Embryonic facial prominence (tissue), 1 donor: ENCODE data around the gene SERPINE2.
"Not testable (repeated sequence)": the region's sequence is repeated elsewhere in the genome, so short reads cannot be mapped to it uniquely, and the experiment has no call there.

Source experiments
- DNase-seq: peaks from one replicate; pipeline ENCODE4 v3.0.0-alpha.2; 2016; ENCODE audit errors: extremely low spot score

SERPINE2 gene

DNA sequence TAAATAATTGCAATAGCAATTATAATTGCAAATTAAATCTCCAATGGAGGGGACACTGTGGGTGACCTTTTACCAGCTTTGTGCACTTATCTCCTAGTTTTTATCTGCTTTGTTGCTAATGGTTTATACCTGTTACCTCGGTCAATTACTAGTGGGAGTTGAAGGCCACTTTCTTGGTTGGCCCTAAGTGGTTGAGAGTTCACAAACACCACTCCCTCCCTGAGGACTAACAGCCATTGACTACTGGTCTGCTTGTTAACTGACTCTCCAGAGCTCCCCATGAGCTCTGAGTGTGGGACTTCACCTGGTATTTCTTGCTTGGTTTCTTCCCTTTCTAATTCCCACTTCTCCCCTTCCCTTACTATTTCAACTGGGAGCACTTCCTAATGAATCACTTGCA lies 27.2 kb downstream of the SERPINE2 start:
- DNase-seq: no peak

GRCh38 chr2:224009605-224010315 lies 29.3 kb downstream of the SERPINE2 start:
- no peak for DNase-seq

DNA sequence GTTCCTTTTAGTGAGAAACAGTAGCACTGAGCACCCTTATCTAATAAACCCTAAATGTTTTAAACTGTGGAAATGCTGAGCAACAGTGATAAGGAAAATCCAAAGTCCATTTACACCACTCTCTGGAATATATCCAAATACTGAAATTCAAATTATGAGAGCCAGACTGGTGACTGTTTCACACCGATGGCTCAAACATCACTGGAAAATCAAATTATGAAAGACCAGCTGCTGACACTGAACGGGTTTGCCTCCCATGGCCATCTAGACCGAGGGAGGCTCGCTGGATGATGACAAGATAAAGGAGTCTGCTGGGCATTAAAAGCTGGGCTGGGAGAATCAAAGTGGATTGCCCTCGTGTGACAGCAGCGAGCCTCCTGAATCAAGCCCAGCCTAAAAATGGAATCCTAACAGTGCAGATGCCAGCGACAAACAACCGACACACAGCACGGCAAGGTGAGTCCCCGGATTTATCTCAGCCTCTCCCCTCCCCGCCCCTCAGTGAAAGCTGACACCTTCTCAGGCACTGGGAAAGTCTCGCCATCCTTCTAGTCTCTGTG lies 30.3 kb downstream of the SERPINE2 start:
- no peak for DNase-seq

GRCh38 chr2:224004105-224004695 lies 34.9 kb downstream of the SERPINE2 start:
- no peak for DNase-seq

DNA sequence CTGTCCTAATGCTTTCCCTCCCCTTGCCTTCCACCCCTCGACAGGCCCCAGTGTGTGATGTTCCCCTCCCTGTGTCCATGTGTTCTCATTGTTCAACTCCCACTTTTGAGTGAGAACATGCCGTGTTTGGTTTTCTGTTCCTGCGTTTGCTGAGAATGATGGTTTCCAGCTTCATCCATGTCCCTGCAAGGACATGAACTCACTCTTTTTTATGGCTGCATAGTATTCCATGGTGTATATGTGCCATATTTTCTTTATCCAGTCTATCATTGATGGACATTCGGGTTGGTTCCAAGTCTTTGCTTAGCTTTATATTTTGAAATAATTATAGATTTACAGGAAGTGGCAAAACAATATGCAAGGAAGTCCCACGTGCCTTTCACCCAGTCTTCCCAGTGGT lies 38.4 kb downstream of the SERPINE2 start:
- not testable (repeated sequence) for DNase-seq

GRCh38 chr2:223999862-224000261 lies 39.2 kb downstream of the SERPINE2 start:
- no peak for DNase-seq

GRCh38 chr2:223998948-223999347 lies 40.1 kb downstream of the SERPINE2 start:
- DNase-seq: no peak

GRCh38 chr2:223997938-223998337 lies 41.1 kb downstream of the SERPINE2 start:
- DNase-seq: no peak

- no peak for DNase-seq
Observed at GRCh38 chr2:223996391-223996790, 42.7 kb downstream of the SERPINE2 start.

DNA sequence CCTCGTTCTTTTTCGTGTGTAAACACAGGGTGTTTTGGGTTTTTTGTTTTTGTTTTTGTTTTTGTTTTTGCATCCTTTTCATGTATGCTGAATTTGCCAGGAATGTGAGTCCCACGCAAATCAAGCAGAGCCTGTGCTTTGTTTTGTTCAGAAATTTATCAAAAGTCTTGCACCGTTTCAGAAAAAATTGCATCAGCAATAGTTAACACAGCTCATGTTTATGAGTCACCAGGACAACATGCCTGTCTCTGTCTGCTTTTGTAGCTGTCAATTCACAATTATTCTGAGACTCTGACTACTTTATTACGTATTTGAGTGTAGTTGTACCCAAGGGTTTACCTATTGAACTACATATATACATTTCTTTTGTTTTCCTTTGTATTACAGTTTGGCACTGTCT lies 43.5 kb downstream of the SERPINE2 start:
- DNase-seq: no peak

- DNase-seq: no peak
Observed at GRCh38 chr2:223994562-223995162, 44.4 kb downstream of the SERPINE2 start.

GRCh38 chr2:223993634-223994232 lies 45.4 kb downstream of the SERPINE2 start:
- DNase-seq: peak; percentile 57

- DNase-seq: no peak
Observed at GRCh38 chr2:223991611-223992010, 47.5 kb downstream of the SERPINE2 start.

- no peak for DNase-seq
Observed at GRCh38 chr2:223989856-223990232, 49.2 kb downstream of the SERPINE2 start.

- no peak for DNase-seq
Observed at GRCh38 chr2:223989206-223989855, 49.8 kb downstream of the SERPINE2 start.

GRCh38 chr2:223981241-223981640 lies 57.8 kb downstream of the SERPINE2 start:
- DNase-seq: no peak

- no peak for DNase-seq
Observed at GRCh38 chr2:223980803-223981202, 58.3 kb downstream of the SERPINE2 start.

DNA sequence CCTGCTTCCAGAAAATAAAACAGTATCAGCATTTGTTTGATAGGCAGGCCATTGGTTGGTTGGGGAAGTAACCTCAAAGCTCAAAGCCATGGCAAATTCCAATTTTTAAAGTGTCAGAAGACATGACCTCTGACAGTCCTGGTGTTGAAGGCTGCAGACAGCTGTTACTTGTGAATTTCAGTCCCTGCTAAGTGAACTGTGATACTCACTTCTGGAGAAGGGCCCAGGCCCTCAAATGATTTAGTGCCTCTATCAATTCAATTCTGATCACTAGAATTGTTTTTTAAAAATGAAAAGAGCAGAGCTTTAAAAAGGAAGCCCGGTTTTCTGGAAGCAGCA lies 58.7 kb downstream of the SERPINE2 start:
- DNase-seq: no peak

GRCh38 chr2:223979730-223980396 lies 59.2 kb downstream of the SERPINE2 start:
- DNase-seq: no peak

DNA sequence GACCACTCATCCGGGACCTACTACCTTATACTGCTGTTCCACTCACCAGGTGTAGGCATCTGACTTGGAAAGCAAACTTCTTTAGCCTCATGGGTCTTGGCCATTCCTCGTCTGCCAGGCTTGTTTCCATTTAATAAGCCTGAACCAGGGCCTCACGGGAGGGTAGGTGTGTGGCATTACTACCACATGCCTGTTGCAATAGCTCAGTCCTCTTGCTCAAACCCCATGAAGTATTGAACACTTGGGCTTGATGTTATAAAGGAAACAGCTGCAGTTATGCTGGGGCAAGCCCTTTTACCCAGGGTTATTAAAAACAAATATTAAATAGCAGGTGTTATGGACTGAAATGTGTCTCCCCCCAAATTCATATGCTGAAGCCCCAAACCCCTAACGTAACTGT lies 60.6 kb downstream of the SERPINE2 start:
- no peak for DNase-seq

- DNase-seq: no peak
Observed at GRCh38 chr2:223976635-223977226, 62.4 kb downstream of the SERPINE2 start.
